ENCODE results near the gene TRPV2.

Gene TRPV2

DNA sequence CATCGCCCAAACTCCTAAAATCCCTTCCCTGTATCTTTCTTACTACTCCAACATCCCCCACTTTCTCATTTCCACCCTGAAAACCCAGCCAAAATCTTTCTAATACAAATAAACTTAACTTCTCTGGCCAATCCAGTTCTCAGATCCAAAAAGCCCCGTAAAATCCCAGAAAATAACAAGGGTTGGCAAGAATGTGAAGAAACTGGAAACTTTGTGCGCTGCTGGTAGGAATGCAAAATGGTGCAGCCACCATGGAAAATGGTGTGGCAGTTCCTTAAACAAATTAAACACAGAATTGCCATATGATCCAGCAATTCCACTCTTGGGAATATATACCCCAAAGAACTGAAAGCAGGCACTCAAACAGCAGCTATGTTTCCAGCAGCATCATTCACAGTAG lies 52.5 kb downstream of the TRPV2 start:
- Mint-ChIP-seq H3K9me3 (ENCODE audit: low read depth) (no peaks in the 10 kb centered on the region), H3K4me3 (no peak overlapping the region), H3K4me1 (ENCODE audit: low read depth) (no peaks in the 10 kb centered on the region), H3K27me3 (no peaks in the 10 kb centered on the region), H3K27ac (no peak overlapping the region), H3K36me3 (no peaks in the 10 kb centered on the region)

DNA sequence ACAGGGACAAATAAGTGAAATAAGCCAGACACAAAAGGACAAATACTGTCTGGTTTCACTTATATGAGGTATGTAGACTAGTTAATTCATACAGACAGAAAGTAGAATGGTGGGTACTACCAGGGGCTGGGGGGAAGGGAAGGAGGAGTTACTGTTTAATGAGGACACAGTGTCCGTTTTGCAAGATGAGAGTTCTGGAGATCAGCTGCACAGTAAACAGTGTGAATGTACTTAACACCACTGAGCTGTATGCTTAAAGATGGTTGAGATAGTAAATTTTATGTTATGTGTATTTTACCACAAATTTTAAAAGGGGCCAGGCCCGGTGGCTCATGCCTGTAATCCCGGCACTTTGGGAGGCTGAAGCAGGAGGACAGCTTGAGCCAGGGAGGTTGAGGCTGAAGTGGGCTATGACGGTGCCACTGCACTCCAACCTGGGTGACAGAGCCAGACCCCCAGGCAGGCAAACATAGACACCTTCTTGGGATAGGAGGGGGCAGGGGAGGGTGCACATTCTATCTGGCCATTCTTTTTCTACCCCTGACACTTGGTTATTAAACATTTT lies 53.1 kb downstream of the TRPV2 start:
- H3K4me1 Mint-ChIP-seq (ENCODE audit: low read depth) = no peaks in the 10 kb centered on the region
- H3K9me3 Mint-ChIP-seq (ENCODE audit: low read depth) = no peaks in the 10 kb centered on the region
- H3K36me3 Mint-ChIP-seq = no peaks in the 10 kb centered on the region
- no peak overlapping the region for H3K4me3 Mint-ChIP-seq
- H3K27ac Mint-ChIP-seq = no peak overlapping the region
- H3K27me3 Mint-ChIP-seq = no peaks in the 10 kb centered on the region

DNA sequence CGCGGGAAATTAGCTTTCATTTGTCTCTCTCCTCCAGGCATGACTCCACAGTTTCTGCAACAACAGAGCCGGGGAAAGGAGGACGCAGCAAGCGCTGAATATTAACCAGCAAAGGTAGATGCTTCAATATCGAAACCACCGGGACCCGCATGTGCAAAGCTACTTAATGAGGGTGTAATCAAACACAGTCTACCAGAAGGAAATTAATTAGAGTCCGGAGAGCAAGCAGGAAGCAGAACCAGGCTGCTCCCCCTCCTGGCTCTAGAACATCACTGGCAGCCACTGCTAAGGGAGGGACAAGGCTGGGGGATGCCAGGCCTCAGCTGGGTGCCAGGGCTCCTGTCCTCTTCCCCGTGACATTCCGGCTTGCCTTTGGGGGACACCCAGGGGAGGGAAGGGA lies 54.9 kb downstream of the TRPV2 start:
- no peaks in the 10 kb centered on the region for H3K27me3 Mint-ChIP-seq
- H3K36me3 Mint-ChIP-seq = no peaks in the 10 kb centered on the region
- H3K4me3 Mint-ChIP-seq = no peak overlapping the region
- no peak overlapping the region for H3K27ac Mint-ChIP-seq
- H3K9me3 Mint-ChIP-seq (ENCODE audit: low read depth) = no peaks in the 10 kb centered on the region
- H3K4me1 Mint-ChIP-seq (ENCODE audit: low read depth) = no peaks in the 10 kb centered on the region

DNA sequence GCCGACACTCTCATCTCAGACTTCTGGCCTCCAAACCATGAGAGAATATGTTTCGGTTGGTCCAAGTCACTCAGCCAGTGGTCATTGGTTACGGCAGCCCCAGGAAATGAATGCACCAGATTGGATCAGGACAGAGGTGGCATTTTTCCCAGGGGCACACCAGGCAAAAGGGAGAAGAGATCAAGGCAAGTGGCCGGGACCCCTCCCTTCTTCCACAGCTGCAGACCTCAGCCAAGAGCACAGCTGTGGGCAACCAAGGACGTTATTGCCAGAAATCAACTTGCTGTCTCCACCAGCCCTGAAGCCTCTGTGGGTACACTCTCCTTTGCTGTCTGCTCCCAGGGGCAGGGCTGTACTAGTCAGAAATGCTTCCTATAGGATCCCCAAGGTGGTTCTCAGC lies 55.9 kb downstream of the TRPV2 start:
- H3K4me3 Mint-ChIP-seq = no peak overlapping the region
- H3K9me3 Mint-ChIP-seq (ENCODE audit: low read depth) = no peaks in the 10 kb centered on the region
- no peaks in the 10 kb centered on the region for H3K36me3 Mint-ChIP-seq
- no peak overlapping the region for H3K27ac Mint-ChIP-seq
- no peaks in the 10 kb centered on the region for H3K27me3 Mint-ChIP-seq
- no peaks in the 10 kb centered on the region for H3K4me1 Mint-ChIP-seq (ENCODE audit: low read depth)

DNA sequence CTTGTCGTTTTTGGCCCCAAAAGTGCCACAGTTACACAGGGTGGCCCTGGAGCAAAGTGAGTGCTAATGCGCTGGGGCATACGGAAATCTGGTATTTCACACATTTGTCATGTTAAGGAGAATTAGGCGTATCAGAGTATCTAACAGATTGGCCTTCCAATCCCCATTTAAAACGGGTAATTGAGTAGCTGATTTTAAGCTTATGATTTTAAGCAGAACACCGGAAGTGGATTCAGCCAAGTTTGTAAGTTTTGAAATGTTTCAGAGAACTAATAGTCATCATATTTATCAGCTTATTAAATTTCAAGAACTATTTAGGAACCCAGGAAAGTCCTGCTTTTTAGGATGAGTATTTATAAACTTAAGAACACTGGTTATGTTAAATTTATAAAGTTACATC lies 57.2 kb downstream of the TRPV2 start:
- Mint-ChIP-seq H3K4me1 (ENCODE audit: low read depth) (no peaks in the 10 kb centered on the region), H3K4me3 (no peak overlapping the region), H3K27me3 (no peaks in the 10 kb centered on the region), H3K27ac (no peak overlapping the region), H3K36me3 (no peaks in the 10 kb centered on the region), H3K9me3 (ENCODE audit: low read depth) (no peaks in the 10 kb centered on the region)

DNA sequence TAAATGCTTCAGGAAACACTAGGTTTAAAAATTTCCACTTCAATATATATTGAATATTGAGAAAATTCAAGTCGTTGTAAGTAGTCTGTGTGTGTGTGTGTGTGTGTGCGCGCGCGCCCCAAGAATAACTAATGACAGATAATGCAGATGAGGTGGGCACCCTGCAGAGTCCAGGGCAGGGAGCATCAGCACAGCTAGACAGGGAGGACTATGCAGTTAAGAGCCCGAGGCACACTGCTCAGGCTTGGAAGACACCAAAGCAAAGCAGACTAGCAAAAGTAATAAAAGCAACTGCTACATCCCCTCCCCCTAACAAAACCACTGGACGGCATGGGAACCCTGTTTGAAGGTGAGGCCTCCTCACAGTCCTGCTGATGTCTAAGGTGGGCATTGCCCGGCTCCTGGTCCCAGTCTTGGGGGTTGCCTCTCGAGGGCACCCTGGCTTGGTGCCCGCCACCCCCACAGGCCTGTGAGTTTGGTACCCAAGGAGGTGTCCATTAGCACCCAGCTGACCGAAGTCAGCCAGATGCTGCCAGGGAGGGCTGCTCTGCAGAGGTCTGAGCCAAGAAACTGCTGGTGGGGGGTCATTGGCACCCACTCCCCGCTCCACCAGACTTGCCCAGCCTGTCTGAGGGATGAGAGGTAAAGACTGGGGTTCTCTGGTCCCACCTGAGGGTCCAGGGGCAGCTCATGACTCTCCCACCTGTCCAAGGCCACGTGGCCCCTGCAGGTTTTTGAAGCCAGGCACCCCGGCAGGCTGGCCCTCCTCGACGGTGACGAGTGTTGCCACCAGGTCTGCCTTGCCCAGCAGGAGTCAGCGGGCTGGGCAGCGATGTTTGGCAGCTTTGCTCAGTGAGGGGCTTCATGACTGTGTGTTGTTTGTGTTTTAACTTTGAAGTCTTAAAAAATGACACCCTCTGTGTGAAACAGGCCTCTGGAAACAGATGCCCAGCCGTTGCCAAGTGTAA lies 58.0 kb downstream of the TRPV2 start:
- no peaks in the 10 kb centered on the region for H3K4me1 Mint-ChIP-seq (ENCODE audit: low read depth)

DNA sequence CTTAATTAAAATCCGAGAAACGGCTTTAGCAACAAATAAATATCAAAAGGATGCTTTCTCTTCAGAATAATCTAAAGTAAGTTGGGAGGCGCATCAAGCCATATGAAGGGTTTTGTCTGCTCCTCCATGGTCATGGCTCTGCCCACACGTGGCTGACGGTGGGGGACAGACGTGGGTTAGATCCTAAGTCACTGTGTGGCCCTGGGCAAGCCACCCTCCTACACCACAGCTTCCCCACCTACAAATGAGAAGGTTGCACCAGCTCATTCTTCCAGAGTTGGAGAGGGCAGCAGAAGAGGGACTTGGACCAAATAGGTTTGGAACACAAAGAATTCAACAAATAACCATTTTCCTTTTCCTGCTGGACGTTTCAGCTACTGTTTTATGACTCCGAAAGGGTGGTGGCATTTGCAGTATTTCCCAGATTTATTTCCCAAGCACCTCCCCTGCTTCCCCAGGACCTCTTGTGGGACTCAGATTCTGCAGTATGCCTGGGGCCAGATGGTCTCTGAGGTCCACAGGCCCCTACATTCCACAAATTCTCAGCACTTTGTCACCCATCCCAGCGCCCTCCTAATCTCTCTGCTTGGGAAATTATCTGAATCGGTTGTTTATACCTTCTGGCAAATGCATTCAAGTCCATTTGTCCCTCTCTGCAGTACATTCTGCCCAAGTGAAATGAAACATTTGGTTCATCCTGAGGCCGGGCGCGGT lies 58.8 kb downstream of the TRPV2 start:
- H3K4me3 Mint-ChIP-seq = no peak overlapping the region
- H3K9me3 Mint-ChIP-seq (ENCODE audit: low read depth) = no peaks in the 10 kb centered on the region

More for the DNA sequence above, 58.0 kb downstream of the TRPV2 start:
- H3K9me3 Mint-ChIP-seq (ENCODE audit: low read depth) = no peaks in the 10 kb centered on the region
- H3K27ac Mint-ChIP-seq = no peak overlapping the region
- no peak overlapping the region for H3K4me3 Mint-ChIP-seq
- H3K36me3 Mint-ChIP-seq = no peaks in the 10 kb centered on the region
- H3K27me3 Mint-ChIP-seq = no peaks in the 10 kb centered on the region

DNA sequence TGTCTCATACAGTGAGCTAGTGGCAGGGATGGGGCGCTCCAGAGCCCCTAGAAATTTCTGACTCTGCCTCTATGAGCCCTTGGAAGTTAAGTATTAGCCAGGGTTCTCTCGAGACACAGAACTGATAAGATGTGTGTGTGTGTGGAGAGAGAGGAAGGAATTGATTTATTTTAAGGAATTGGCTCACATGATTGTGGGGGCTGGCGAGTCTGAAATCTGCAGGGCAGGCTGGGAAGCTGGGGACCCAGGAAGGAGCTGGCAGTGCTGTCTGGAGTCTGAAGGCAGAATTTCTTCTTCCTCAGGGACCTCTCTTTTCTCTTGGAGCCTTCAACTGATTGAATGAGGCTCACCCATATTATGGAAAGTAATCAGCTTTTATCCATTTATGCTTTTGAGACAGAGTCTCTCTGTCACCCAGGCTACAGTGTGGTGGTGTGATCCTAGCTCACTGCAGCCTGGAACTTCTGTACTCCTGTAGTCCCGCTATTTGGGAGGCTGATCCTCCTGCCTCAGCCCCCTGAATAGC lies 59.9 kb downstream of the TRPV2 start:
- Mint-ChIP-seq H3K36me3 (no peaks in the 10 kb centered on the region), H3K4me3 (no peak overlapping the region), H3K27ac (no peak overlapping the region), H3K27me3 (no peaks in the 10 kb centered on the region), H3K9me3 (ENCODE audit: low read depth) (no peaks in the 10 kb centered on the region), H3K4me1 (ENCODE audit: low read depth) (no peaks in the 10 kb centered on the region)

More for the DNA sequence above, 58.8 kb downstream of the TRPV2 start:
- H3K27ac Mint-ChIP-seq = no peak overlapping the region
- no peaks in the 10 kb centered on the region for H3K36me3 Mint-ChIP-seq
- H3K4me1 Mint-ChIP-seq (ENCODE audit: low read depth) = no peaks in the 10 kb centered on the region
- H3K27me3 Mint-ChIP-seq = no peaks in the 10 kb centered on the region

DNA sequence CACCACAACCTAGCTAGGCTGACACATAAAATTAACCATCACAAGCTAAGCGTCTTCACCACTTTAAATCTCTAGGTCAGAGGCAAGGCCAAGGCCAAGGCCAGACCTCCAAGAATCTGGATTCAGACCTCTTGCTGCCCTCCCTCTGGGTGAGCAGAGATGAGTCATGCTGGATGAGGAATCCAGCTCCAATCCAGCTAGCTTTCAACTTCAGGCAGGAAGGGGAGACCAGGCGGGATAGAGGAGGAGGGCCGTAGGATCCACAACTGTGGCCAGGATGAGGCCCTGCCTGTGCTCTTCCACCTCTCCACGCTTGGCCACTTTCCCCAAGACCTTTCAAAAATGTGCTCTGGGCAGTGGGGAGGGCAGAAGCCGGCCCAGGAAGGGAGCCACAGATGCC lies 61.9 kb downstream of the TRPV2 start:
- Mint-ChIP-seq H3K27me3 (no peaks in the 10 kb centered on the region), H3K27ac (no peak overlapping the region), H3K9me3 (ENCODE audit: low read depth) (no peaks in the 10 kb centered on the region), H3K4me1 (ENCODE audit: low read depth) (no peaks in the 10 kb centered on the region), H3K4me3 (no peak overlapping the region), H3K36me3 (no peaks in the 10 kb centered on the region)

DNA sequence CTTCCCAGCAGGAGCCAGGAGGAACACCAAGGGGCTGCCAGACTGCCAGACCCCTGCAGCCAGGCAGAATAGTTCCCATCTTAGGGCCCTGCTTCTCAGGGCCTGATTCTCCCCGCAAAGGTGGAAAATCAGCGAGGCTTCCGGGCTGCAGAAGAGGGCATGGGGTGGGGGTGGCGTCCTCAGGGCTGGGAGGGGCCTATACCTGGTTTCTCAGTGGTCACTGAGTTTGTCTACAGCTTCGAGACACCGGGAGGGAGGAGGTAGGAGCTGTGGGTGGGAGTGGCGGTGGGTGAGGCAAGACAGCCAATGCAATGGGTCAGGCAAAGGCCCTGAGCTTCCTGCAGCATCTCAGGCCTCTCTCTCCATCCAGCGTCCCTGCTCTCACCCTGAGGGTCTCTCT lies 62.3 kb downstream of the TRPV2 start:
- Mint-ChIP-seq H3K9me3 (ENCODE audit: low read depth) (no peaks in the 10 kb centered on the region), H3K27me3 (no peaks in the 10 kb centered on the region), H3K4me1 (ENCODE audit: low read depth) (no peaks in the 10 kb centered on the region), H3K27ac (no peak overlapping the region), H3K4me3 (no peak overlapping the region), H3K36me3 (no peaks in the 10 kb centered on the region)

DNA sequence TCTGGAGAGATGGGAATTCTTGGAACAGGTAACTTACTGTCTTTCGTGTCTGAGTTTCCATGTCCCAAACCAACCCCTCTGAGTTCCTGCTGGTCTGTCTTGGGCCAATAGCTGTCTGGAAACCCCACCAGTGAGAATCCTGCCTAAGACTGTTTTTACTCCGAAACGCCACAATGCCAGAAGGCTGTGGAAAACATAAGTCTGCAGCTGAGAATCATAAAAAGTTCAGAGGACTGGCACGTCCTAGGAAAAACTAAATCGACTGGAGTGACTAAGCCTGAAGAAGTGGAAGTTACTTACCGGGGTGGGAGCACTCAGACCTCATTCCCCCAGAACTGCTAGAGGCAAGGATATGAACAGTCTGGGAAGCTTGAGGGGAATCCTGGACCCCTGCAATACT lies 63.3 kb downstream of the TRPV2 start:
- H3K36me3 Mint-ChIP-seq = no peaks in the 10 kb centered on the region
- no peaks in the 10 kb centered on the region for H3K4me1 Mint-ChIP-seq (ENCODE audit: low read depth)
- H3K27me3 Mint-ChIP-seq = no peaks in the 10 kb centered on the region
- H3K9me3 Mint-ChIP-seq (ENCODE audit: low read depth) = no peaks in the 10 kb centered on the region
- H3K27ac Mint-ChIP-seq = no peak overlapping the region
- H3K4me3 Mint-ChIP-seq = no peak overlapping the region

DNA sequence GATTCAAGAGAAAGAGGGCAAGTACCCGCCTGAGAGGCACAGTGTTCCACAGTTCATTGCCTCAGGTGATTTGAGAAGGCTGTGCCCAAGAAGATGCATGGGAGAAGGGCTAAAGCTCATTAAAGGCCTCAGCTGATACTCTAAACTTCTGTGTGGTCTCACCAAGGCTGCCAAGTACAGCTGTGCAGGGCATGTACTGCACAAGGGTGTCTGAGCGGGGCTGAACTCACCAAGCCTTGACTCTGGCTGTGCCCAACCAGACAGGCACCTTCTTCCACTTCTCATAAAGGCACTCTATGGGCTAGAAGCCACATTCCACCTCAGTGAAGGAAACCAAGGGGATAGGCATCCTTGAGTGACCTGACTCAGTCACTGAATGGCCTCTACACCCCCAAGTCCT lies 63.9 kb downstream of the TRPV2 start:
- Mint-ChIP-seq H3K9me3 (ENCODE audit: low read depth) (no peaks in the 10 kb centered on the region), H3K4me1 (ENCODE audit: low read depth) (no peaks in the 10 kb centered on the region), H3K4me3 (no peak overlapping the region), H3K27me3 (no peaks in the 10 kb centered on the region), H3K27ac (no peak overlapping the region), H3K36me3 (no peaks in the 10 kb centered on the region)

DNA sequence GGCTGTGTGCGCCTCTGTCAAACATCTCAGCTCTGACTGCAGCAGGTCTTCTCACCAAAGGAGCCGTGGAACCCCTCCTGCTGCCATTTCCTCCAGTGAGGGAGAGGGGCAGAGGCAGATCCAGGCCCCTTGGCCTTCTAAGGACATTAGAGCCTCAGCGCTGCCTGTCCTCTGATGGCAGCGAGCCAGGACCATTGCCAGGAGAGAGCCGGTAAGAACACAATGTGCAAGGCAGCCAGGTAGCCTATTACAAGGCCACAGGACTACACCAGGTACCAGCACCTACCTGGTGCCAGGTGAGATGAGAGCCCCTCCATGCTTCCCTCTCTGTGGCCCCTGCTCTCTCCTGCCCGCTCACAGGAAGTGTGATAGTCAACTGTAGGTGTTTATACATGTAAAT lies 65.6 kb downstream of the TRPV2 start:
- Mint-ChIP-seq H3K36me3 (no peaks in the 10 kb centered on the region), H3K27me3 (no peaks in the 10 kb centered on the region), H3K4me1 (ENCODE audit: low read depth) (no peaks in the 10 kb centered on the region), H3K4me3 (no peak overlapping the region), H3K9me3 (ENCODE audit: low read depth) (no peaks in the 10 kb centered on the region), H3K27ac (no peak overlapping the region)

DNA sequence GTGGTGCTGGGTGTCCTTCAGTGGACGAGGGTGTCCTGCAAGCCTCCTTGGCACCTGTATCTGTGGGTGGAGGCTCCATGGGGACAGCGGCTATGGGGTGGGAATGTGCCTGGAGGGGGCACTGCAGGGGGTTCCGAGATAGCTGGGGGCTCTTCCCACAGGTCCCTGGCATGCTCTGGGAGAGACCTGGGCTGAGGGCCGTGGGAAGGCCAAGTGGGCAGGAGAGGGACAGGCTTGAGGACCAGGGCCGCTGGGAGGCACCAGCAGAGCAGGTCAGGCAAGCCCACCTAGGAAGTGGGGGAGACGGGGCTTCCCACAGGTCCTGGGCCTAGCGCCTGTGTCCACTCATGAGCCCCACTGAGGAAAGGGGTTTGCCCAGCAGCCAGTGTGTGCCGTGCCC lies 66.9 kb downstream of the TRPV2 start:
- Mint-ChIP-seq H3K4me1 (ENCODE audit: low read depth) (no peaks in the 10 kb centered on the region), H3K36me3 (no peaks in the 10 kb centered on the region), H3K9me3 (ENCODE audit: low read depth) (no peaks in the 10 kb centered on the region), H3K27me3 (no peaks in the 10 kb centered on the region), H3K27ac (no peak overlapping the region), H3K4me3 (no peak overlapping the region)

DNA sequence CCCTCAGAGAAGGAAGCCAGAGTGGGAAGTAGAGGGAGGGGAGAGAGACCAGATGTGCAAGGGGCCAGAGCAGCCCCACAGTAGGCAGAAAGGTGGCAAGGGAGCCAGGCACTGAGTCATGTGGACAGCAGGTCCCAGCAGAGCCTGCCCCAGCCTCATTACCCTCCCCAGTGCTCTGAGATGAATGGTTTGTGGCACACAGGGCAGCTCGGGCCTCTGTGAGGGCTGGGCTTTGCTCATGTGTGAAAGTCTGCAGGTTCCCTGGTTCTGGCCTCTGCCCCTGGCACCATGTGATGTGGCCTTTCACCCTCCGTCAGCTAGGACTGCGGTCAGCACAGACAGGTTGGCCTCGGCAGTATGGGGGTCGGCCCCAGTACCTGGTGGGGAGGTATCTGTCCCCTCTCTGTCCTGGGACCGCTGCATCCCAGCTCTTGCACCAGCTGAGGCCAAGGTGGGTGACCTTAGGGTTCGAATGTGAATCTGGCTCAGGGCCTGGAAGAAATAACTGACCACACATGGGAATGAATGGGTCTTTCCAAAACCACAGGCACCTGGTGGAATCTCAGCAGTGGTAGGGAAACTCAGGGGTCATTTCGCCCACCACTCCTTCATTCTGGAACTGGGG lies 67.8 kb downstream of the TRPV2 start:
- H3K9me3 Mint-ChIP-seq (ENCODE audit: low read depth) = no peaks in the 10 kb centered on the region
- no peak overlapping the region for H3K27ac Mint-ChIP-seq
- H3K4me3 Mint-ChIP-seq = no peak overlapping the region
- no peaks in the 10 kb centered on the region for H3K27me3 Mint-ChIP-seq
- H3K36me3 Mint-ChIP-seq = no peaks in the 10 kb centered on the region
- no peaks in the 10 kb centered on the region for H3K4me1 Mint-ChIP-seq (ENCODE audit: low read depth)

Data from activated naive CD8-positive, alpha-beta T cell (primary cell).